GM18499 (cell line): ENCODE data around the gene RALGAPA2.

Source experiments
- ATAC-seq: cut with Tn5 transposase; IDR thresholded peaks from one replicate; pipeline ENCODE4 v1.9.1; 2021; ENCODE audit warnings: moderate number of reproducible peaks; ENCODE audit not compliant: insufficient read depth, unreplicated experiment

The RALGAPA2 gene

GRCh38 chr20:20712474-20713243 is at the start of gene RALGAPA2:
TSS of gene RALGAPA2 (minus strand) at chr20:20712644. CDS start at chr20:20712480, 164 bp downstream.
- ATAC-seq, result peak; percentile 95

GRCh38 chr20:20761301-20761700 is 48.9 kb upstream of the RALGAPA2 start:
- no peak for ATAC-seq

- ATAC-seq, result no peak
These were observed 46.7 kb upstream of the RALGAPA2 start for GRCh38 chr20:20759132-20759531.

GRCh38 chr20:20755674-20756319 is 43.4 kb upstream of the RALGAPA2 start:
- no peak for ATAC-seq

- no peak for ATAC-seq
These were observed 42.8 kb upstream of the RALGAPA2 start for GRCh38 chr20:20755231-20755630.

- no peak for ATAC-seq
These were observed 42.3 kb upstream of the RALGAPA2 start for GRCh38 chr20:20754714-20755113.

- ATAC-seq, result no peak
These were observed 40.3 kb upstream of the RALGAPA2 start for GRCh38 chr20:20752712-20753111.

- no peak for ATAC-seq
These were observed 34.9 kb upstream of the RALGAPA2 start for GRCh38 chr20:20747298-20747697.

- no peak for ATAC-seq
These were observed 31.8 kb upstream of the RALGAPA2 start for GRCh38 chr20:20744170-20744725.

- no peak for ATAC-seq
These were observed 31.2 kb upstream of the RALGAPA2 start for GRCh38 chr20:20743511-20744169.

- ATAC-seq, result no peak
These were observed 28.9 kb upstream of the RALGAPA2 start for GRCh38 chr20:20741087-20742045.

GRCh38 chr20:20740541-20740940 is 28.1 kb upstream of the RALGAPA2 start:
- ATAC-seq, result no peak

GRCh38 chr20:20737158-20737557 is 24.7 kb upstream of the RALGAPA2 start:
- ATAC-seq, result no peak

- no peak for ATAC-seq
These were observed 23.9 kb upstream of the RALGAPA2 start for GRCh38 chr20:20736303-20736702.

- ATAC-seq, result no peak
These were observed 22.1 kb upstream of the RALGAPA2 start for GRCh38 chr20:20734475-20734948.

- ATAC-seq, result no peak
These were observed 21.5 kb upstream of the RALGAPA2 start for GRCh38 chr20:20733943-20734342.

GRCh38 chr20:20732641-20733040 is 20.2 kb upstream of the RALGAPA2 start:
- ATAC-seq, result no peak

GRCh38 chr20:20731945-20732296 is 19.5 kb upstream of the RALGAPA2 start:
- ATAC-seq, result no peak

- no peak for ATAC-seq
These were observed 18.8 kb upstream of the RALGAPA2 start for GRCh38 chr20:20731000-20731944.
